MM.1S (cell line): ENCODE data around the gene SLC37A1.

ENCODE experiments used
- DNase-seq: peaks from one replicate; pipeline ENCODE4 v3.0.0-alpha.2; 2015
- H2AFZ ChIP-seq: fragments of 300-600 bp; sonication (generic); 2 replicates; pipeline ENCODE4 v1.6.0; 2016; ENCODE audit warnings: antibody characterized with exemption, low read length
- H3F3A ChIP-seq: fragments of 300-600 bp; sonication (generic); 2 replicates; pipeline ENCODE4 v1.6.1; 2016; ENCODE audit warnings: mild to moderate bottlenecking, antibody characterized with exemption, low read length, moderate library complexity, mixed read lengths; ENCODE audit not compliant: insufficient read depth
- H3K27ac ChIP-seq: fragments of 300-600 bp; sonication (generic); 2 replicates; pipeline ENCODE4 v1.5.1; 2016; ENCODE audit warnings: mild to moderate bottlenecking, low read length
- H3K27me3 ChIP-seq: fragments of 300-600 bp; sonication (generic); replicated peaks from 2 replicates; pipeline ENCODE4 v1.6.0; 2016; ENCODE audit warnings: low read length; ENCODE audit not compliant: insufficient read depth
- H3K36me3 ChIP-seq: fragments of 300-600 bp; sonication (generic); replicated peaks from 2 replicates; pipeline ENCODE4 v1.6.1; 2016; ENCODE audit warnings: mild to moderate bottlenecking, low read length, mixed read lengths; ENCODE audit not compliant: insufficient read depth
- H3K4me1 ChIP-seq: fragments of 300-600 bp; sonication (generic); 2 replicates; pipeline ENCODE4 v1.6.1; 2016; ENCODE audit warnings: low read length, mixed read lengths
- H3K4me2 ChIP-seq: fragments of 300-600 bp; sonication (generic); 2 replicates; pipeline ENCODE4 v1.6.0; 2016; ENCODE audit warnings: low read depth, low read length
- H3K4me3 ChIP-seq: fragments of 300-600 bp; sonication (generic); 2 replicates; pipeline ENCODE4 v1.5.1; 2016; ENCODE audit warnings: low read length, mixed read lengths
- H3K79me2 ChIP-seq: fragments of 300-600 bp; sonication (generic); 2 replicates; pipeline ENCODE4 v1.6.1; 2016; ENCODE audit warnings: mixed run types, low read length, mixed read lengths
- H3K9ac ChIP-seq: fragments of 300-600 bp; sonication (generic); 2 replicates; pipeline ENCODE4 v1.6.1; 2016; ENCODE audit warnings: low read length, mixed read lengths
- H3K9me2 ChIP-seq: fragments of 300-600 bp; sonication (generic); replicated peaks from 2 replicates; pipeline ENCODE4 v1.6.1; 2016; ENCODE audit warnings: mild to moderate bottlenecking, low read length, mixed read lengths; ENCODE audit not compliant: insufficient read depth
- H3K9me3 ChIP-seq: fragments of 300-600 bp; sonication (generic); replicated peaks from 2 replicates; pipeline ENCODE4 v1.6.1; 2016; ENCODE audit warnings: mild to moderate bottlenecking, low read length, mixed read lengths; ENCODE audit not compliant: insufficient read depth
- H4K20me1 ChIP-seq: fragments of 300-600 bp; sonication (generic); 2 replicates; pipeline ENCODE4 v1.6.1; 2016; ENCODE audit warnings: mild to moderate bottlenecking, low read length, moderate library complexity, mixed read lengths; ENCODE audit not compliant: insufficient read depth
- CTCF ChIP-seq: fragments of 300-600 bp; sonication (generic); IDR thresholded peaks from 2 replicates; pipeline ENCODE4 v1.5.1; 2016; ENCODE audit warnings: antibody characterized with exemption, low read length, mixed read lengths
- EZH2 ChIP-seq: fragments of 300-600 bp; sonication (generic); optimal IDR thresholded peaks from 2 replicates; pipeline ENCODE3; 2017; ENCODE audit warnings: low read depth, mild to moderate bottlenecking, antibody characterized with exemption, low read length, mixed read lengths
- EZH2phosphoT487 ChIP-seq: fragments of 300-600 bp; sonication (generic); IDR thresholded peaks from 2 replicates; pipeline ENCODE4 v1.6.1; 2018; ENCODE audit warnings: antibody characterized with exemption, low read length

The SLC37A1 gene

GRCh38 chr21:42579456-42580075 lies 65.9 kb downstream of the SLC37A1 start:
- H3K27ac ChIP-seq, result no peak overlapping the region
- H3K9me3 ChIP-seq, result no peaks in the 10 kb centered on the region
- no peaks in the 10 kb centered on the region for H3K9me2 ChIP-seq
- TF ChIP-seq EZH2 (no peak), CTCF (no peak), EZH2phosphoT487 (no peak)
- H3K4me3 ChIP-seq, result no peak overlapping the region
- H3K27me3 ChIP-seq, result peaks cover 100% of the 10 kb centered on the region
- H4K20me1 ChIP-seq, result no peaks in the 10 kb centered on the region
- no peaks in the 10 kb centered on the region for H3F3A ChIP-seq
- no peak overlapping the region for H2AFZ ChIP-seq
- H3K36me3 ChIP-seq, result no peaks in the 10 kb centered on the region
- no peak for DNase-seq
- H3K4me1 ChIP-seq, result no peaks in the 10 kb centered on the region
- no peaks in the 10 kb centered on the region for H3K79me2 ChIP-seq
- H3K9ac ChIP-seq, result no peak overlapping the region
- no peak overlapping the region for H3K4me2 ChIP-seq

GRCh38 chr21:42580076-42580792 lies 66.6 kb downstream of the SLC37A1 start:
- no peak for DNase-seq
- Histone ChIP-seq H3K36me3 (no peaks in the 10 kb centered on the region), H3K27me3 (peaks cover 100% of the 10 kb centered on the region), H3K4me1 (no peaks in the 10 kb centered on the region), H3K27ac (no peak overlapping the region), H3K4me3 (no peak overlapping the region), H3K9me2 (no peaks in the 10 kb centered on the region), H3K79me2 (no peaks in the 10 kb centered on the region), H3K9me3 (no peaks in the 10 kb centered on the region), H2AFZ (no peak overlapping the region), H3F3A (no peaks in the 10 kb centered on the region), H3K9ac (no peak overlapping the region), H3K4me2 (no peak overlapping the region), H4K20me1 (no peaks in the 10 kb centered on the region)
- no peak for TF ChIP-seq EZH2phosphoT487
- peak; percentile 88 for TF ChIP-seq EZH2

DNA sequence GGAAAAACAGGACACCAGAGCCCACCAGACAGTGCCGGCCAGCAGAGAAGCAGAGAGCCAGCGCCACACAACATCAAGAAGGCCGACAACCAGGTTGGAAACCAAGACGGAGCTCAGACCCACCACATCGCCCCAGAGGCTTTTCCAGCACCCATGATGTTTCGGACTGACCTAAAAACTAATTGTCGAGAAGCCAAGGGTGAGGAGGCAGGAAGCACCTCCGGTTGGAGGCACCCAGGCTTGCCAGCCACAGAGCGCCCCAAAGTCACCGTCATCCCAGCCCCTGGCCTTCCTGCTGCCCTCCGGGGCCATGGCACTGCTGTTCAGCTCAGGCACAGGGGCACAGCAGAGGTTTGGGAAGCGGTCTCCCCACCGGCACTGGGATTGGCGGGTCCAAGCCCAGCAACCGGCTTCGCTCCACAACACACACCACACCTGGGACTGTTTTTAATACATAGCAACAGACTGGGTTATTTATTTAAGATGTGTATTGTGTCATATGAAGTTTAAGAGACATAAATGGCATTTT lies 67.2 kb downstream of the SLC37A1 start:
- no peaks in the 10 kb centered on the region for H3K4me1 ChIP-seq
- H3K9me3 ChIP-seq, result no peaks in the 10 kb centered on the region
- H2AFZ ChIP-seq, result no peak overlapping the region
- H3K27me3 ChIP-seq, result peaks cover 100% of the 10 kb centered on the region
- H3K79me2 ChIP-seq, result no peaks in the 10 kb centered on the region
- no peaks in the 10 kb centered on the region for H3K36me3 ChIP-seq
- no peaks in the 10 kb centered on the region for H3K9me2 ChIP-seq
- H3F3A ChIP-seq, result no peaks in the 10 kb centered on the region
- H3K9ac ChIP-seq, result no peak overlapping the region
- no peak for DNase-seq
- H3K4me2 ChIP-seq, result no peak overlapping the region
- no peak overlapping the region for H3K4me3 ChIP-seq
- H4K20me1 ChIP-seq, result no peaks in the 10 kb centered on the region
- no peak for TF ChIP-seq CTCF
- no peak for TF ChIP-seq EZH2phosphoT487
- TF ChIP-seq EZH2, result no peak
- no peak overlapping the region for H3K27ac ChIP-seq
